NCI-H2227 (cell line): ENCODE data around the gene GP5.

Experiments used
- DNase-seq: peaks from one replicate; lab custom pipeline; 2025; ENCODE audit not compliant: unreplicated experiment; lab: John Stamatoyannopoulos, UW

GP5 gene

DNA sequence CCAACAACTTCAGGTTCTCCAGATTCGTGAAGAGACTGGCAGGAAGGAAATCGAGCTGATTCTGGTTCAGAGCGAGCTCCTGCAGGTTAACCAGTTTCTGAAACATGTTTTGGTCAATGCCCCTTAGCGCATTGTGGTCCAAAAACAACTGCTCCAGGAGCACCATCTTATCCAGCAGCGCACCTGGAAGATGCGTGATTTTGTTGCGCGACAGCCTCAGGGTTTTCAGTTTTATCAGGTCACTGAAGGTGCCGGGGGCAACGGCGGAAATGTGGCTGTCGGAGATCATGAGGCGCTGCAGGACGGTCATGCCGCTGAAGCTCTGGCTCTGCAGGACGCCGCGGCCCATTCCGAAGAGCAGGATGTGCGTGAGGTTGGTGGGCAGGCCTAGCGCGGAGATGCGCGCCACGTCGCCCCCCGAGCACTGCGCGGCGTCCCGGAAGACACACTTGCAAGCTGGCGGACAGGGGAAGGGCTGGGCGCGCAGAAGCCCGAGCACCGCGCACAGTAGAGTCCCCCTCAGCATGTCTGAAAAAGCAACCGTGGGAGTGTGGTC lies 1.2 kb downstream of the GP5 start:
- no peak for DNase-seq

DNA sequence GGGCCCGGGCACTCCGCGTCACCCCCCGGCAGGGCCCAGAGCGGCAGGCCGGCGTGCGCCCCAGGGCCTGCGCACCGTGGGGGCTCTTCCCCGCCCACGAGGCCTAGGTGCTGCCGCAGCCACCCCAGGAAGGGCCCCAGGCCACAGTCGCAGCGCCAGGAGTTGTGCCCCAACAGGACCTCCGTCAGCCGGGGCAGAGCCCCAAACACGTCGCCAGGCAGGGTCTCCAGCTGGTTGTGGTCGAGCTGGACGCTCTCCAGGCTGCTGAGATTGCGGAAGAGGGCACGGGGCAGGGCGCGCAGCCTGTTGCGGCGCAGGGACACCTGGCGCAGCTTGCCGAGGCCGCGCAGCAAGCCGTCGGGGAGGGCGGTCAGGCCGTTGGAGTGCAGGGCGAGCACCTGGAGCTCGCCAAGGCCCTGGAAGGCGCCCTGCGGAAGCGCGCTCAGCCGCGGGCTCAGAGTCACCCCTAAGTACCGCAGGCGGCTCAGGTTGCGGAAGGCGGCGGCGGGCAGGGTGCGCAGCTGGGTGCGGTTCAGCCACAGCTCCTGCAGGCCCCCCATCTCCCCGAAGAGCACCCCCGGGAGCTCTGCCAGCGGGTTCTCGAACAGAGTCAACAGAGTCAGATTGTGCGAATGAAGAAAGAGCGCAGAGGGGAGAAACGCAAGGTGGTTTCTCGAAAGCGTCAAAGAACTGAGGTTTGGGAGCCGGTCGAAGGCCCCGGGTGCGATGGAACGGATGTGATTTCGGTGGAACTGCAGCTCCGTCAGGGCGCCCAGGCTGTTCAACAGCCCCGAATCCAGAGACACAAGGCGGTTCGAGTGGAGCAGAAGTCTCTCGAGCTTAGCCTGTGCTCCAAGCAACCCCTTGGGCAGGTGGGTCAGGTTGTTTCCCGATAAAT lies 2.0 kb downstream of the GP5 start:
- DNase-seq, result no peak

DNA sequence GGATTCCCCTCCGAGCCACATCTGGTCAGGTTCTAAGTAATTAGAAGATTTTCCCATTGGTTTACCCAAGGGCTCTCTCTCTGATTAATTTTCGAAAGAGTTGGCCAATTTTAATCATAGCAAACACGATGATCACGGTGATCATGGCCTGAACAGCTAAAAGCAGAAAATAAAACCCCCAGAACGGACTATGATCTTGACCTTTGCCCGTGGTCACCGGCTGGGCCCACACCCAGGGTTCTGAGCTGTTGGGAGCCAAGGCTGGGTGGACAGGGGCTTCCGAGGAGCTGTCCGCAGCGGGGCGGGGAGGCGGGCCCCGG lies 2.6 kb downstream of the GP5 start:
- DNase-seq, result no peak

DNA sequence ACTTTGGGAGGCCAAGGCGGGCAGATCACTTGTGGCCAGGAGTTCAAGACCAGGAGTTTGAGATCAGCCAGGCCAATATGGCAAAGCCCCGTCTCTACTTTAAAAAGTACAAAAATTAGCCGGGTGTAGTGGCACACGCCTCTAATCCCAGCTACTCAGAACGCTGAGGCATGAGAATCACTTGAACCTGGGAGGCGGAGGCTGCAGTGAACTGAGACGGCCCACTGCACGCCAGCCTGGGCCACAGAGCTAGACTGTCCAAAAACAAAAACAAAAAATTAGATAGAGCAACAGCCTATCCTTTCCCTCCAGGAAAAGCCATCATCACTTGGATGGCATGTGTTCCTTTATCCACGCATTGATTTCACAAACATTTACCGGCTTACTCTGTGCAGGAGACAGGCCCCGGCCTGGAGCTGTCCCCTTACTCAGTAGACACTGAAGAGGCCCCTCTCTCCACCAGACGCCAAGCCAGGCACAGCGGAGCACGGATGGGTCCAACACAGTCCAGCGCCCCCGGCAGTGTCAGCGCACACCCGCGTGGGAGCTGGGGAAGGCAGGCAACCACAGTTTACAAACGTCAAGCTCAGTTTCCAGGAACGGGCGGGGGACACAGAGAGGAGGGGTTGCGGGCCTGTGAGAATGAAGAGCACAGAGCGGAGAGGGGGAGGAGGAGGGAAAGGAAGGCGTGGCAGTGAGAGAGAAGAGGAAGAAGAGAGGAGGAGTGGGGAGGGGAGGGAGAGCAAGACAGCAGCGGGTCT lies 3.1 kb downstream of the GP5 start:
- DNase-seq, result no peak

- peak; percentile 40 for DNase-seq
These were observed 3.9 kb downstream of the GP5 start for GRCh38 chr3:194395212-194395611.

DNA sequence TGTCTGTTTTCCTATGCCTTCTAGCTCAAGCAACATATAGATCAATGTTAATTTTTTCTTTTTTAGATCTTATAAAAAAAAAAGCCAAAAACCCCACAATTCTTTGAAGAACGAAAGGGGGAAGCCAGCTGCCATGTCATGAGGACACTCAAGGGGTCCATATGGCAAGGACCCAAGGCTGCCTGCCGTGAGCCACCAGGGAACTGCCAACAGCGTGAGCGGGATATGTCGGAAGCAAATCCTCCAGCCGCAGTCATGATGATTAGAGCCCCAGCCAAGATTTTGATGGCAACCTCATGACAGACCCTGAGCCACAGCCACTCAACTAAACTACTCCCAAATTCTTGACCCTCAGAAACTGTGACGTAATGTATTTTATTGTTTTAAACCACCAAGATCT lies 6.5 kb downstream of the GP5 start:
- DNase-seq, result no peak

DNA sequence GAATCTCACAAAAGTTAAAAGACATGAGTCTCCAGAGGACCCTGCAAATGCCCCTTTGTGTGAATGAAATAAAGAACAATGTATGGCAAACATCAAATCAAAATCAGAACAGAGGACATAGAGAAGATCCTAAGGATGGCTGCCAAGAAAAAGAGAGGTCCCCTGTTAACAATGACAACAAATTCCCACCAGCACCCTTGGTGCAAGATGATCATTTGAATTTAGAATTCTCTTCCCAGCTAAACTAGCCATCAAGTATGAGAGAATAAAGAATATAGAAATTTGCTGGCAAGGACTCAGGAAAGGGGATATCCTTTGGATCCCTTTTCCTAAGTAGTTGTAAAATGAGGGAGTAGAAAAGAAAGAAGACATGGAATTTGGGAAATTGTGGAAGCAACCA lies 8.2 kb downstream of the GP5 start:
- no peak for DNase-seq

GRCh38 chr3:194389269-194389668 lies 9.8 kb downstream of the GP5 start:
- no peak for DNase-seq

DNA sequence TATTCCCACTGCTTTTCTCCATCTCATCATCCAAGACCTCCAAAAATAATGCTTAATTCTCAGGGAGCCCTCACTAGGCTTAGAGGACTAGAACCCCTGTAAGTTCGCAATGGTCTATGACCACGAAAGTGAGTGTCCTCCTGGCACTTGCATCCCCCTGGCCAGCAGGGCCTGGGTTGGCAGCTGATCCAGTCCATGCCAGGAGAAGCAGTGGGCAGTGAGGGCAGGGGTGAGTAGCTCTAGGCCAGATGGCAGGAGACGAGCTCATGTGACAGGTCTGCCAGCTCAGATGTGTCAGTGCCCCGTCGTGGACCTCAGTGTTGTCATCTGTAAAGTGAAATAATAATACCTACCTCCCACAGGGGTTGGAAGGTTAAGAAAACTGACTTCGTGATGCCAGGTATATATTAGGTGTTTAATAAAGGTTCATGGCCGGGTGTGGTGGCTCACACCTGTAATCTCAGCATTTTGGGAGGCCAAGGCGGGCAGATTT lies 11.1 kb downstream of the GP5 start:
- DNase-seq, result no peak

DNA sequence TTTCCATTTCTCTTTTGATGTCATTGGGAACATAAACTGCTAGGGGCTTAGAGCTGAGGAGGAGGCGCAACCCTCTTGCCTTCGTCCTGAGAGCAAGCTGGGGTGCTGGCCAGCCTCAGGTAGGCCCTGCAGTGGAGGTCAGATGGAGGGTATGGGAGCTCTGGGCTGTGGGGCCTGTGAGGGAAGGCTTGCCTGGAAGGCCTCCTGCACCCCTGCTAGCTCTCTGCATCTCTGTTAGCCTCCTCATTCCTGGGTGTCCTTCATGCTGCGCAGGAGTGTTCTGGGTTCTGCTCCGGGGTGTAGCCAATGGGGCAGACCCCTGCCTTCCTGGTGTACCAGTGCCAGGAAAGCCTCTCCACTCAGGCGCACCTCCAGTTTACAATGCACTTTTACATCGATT lies 11.8 kb downstream of the GP5 start:
- DNase-seq, result no peak

GRCh38 chr3:194386648-194387047 lies 12.4 kb downstream of the GP5 start:
- DNase-seq, result no peak

GRCh38 chr3:194386066-194386465 lies 13.0 kb downstream of the GP5 start:
- no peak for DNase-seq

DNA sequence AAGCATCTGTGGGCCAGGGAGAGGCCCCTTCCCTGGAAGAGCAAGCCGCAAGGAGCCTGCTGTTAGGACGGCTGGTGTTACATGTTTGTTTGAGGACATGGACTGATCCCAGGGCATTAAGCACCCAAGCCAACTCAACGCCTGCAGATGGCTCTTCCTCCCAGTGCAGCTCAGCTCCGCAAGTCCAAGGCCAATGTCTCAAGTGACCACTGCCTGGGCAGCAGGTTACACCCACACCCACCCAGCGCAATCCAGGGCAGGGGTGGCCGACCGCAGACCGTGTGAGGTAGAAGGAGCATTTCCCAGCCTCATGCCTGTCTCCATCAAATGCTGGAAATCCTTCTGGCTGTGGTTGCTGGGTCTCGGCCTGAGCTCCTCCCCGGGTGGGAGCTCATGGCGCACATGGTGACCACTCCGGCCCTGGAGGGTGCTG lies 14.5 kb downstream of the GP5 start:
- no peak for DNase-seq

DNA sequence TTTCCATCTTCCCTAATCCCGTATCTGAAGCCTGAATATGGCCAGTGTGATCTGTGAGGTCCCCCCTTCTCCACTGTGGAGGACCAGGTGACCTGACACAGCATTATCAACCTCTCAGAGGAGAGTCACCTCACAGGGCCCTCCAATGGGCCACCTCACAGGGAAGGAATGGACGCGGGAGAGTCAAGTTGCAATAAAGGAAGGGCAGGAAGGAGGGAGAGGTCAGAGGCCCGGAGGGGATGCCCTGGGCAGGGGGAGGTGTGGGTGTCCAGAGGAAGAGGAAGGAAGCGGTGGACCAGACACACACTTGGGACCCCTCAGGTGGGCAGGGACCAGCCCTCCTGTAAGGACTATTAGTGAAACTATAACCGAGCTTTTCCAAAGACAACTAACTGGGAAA lies 14.9 kb downstream of the GP5 start:
- DNase-seq, result no peak

GRCh38 chr3:194383276-194383940 lies 15.7 kb downstream of the GP5 start:
- DNase-seq, result no peak

DNA sequence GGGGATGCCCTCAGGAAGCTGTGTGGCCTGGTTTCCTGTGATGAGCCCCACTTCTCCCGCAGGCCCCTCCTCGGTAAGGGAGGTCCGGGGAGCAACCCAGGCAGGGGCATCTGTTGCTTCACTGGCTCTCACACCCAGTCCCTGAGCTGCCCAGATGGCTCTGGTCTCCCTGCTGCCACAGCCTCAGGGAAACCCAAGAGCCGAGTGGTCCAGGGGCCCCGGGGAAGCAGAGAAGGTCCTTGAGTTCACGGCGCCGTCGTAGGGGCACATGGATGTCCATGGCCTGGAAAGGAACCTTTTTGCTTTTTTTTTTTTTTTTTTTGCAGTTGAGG lies 16.2 kb downstream of the GP5 start:
- DNase-seq, result no peak

- DNase-seq, result no peak
These were observed 16.7 kb downstream of the GP5 start for GRCh38 chr3:194382196-194382891.

DNA sequence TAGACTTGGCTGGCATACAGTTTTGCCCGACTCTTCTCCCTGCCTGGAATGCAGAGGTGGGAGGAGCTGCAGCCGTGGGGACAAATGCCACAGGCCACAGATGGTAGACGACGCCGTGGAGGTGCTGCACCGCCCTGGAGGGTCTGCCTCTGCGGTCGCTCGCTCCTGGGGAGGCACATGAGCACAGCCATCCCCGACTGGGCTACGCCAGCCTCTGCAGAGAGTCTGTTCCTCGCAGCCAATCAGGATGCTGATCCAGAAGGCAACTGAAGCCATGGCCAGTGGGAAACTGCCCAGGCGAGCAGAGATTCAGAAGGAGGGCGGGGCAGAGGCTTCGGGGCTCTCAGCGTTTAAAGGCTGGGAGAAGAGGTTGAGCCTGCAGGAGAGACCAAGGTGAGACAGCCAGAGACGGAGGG lies 17.6 kb downstream of the GP5 start:
- peak; percentile 63 for DNase-seq

- peak; percentile 35 for DNase-seq
These were observed 18.7 kb downstream of the GP5 start for GRCh38 chr3:194380326-194380725.

DNA sequence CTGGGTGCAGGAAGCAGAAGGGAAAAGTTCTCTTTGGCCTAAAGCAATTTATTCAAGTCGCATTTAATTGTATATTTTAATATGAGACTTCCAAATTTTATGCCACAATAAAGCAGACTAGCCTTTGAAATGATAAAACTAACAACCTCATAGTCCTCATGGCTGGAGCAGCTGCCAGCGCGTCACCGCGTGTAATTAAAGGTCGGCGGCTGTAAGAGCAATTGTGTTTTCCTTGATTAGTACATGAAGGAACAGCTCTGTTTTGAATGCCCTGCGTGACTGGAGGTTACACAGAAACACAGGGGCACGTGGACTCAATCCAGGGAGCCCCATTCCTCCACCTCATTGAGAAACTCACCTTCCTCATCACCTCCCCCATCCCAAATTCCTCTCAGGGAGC lies 19.4 kb downstream of the GP5 start:
- no peak for DNase-seq

GRCh38 chr3:194379231-194379630 lies 19.8 kb downstream of the GP5 start:
- no peak for DNase-seq
